HG02798 (cell line): ENCODE data around the gene EVC.
"Not testable (repeated sequence)": the region's sequence is repeated elsewhere in the genome, so short reads cannot be mapped to it uniquely, and the experiment has no call there.

Experiments
- ATAC-seq: cut with Tn5 transposase; IDR thresholded peaks from one replicate; pipeline ENCODE4 v1.9.1; 2021; ENCODE audit warnings: mild to moderate bottlenecking; ENCODE audit not compliant: unreplicated experiment, poor library complexity

EVC gene

DNA sequence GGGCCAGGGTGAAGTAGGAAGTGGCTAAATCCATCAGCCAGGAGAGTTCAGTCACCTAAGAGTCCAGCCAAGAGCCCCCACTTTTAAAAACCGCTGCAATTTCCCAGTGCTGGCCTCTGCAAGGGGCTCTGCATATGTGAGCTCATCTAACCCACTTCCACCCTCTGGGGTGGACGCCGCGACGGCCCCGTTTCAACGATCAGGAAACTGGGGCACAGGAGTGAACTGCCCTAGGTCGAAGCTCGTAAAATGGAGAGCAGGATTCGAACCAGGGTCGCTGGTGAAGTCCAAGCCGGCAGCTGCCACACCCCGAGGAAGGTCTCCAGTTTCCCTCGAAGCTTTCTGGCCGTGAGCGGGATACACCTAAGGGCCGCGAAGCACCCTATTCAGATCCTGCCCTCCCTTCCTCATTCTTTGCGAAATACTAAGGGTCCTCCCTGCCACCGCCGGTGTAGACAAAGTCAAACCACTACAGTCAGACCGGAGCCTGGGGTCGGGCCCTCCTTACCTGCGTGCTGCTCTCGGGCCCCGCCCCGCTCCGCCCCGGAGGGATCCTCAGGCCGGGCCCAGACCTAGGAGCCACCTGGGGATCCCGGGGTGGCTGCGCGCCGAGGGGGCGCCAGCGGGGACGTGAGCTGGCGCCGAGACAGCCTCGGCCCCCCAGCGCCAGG is 3.1 kb upstream of the EVC start:
- ATAC-seq, result no peak

DNA sequence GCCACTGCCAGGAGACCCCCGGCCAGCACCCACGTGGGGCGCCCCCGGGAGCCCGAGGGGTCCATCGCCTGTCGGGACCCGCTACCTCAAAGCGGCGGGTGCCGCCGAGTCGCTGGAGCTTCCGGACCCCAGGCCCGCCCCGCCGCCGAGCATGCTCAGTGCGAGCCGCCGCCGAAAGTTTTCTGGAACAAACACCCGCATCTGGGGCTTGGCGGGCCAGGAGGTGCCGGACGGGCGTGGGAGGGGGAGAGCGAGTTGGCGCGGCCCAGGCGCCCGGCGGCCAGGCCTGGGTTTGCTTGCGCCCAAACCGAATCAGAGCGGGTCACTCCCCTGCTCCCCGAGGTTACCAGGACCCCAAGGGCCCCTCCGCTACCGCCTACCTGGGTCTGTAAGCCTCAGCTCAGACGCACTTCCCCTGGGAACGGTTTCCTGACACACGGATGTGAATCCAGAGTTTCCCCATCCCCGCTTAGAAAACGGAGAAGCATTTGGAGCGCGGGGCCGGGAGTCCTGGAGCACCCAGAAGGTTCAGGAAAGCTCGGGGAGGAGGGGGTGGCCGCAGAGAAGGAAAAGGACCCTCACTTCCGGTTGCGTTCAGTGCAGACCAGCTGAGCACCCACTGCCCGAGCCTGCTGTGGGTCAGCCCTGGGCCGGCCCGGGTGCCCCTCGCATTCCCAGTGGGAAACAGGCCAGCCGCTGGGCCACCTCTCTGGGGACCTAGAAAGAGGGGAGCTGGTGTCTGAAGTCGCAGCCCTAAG is 2.4 kb upstream of the EVC start, which contains the start of gene EVC2:
Gene EVC2, minus strand, starts transcription at position 111 of the 758 bp plus-strand sequence. Its CDS starts 46 bp downstream, at position 65.
- no peak for ATAC-seq

GRCh38 chr4:5709207-5709575 is 1.8 kb upstream of the EVC start:
- no peak for ATAC-seq

DNA sequence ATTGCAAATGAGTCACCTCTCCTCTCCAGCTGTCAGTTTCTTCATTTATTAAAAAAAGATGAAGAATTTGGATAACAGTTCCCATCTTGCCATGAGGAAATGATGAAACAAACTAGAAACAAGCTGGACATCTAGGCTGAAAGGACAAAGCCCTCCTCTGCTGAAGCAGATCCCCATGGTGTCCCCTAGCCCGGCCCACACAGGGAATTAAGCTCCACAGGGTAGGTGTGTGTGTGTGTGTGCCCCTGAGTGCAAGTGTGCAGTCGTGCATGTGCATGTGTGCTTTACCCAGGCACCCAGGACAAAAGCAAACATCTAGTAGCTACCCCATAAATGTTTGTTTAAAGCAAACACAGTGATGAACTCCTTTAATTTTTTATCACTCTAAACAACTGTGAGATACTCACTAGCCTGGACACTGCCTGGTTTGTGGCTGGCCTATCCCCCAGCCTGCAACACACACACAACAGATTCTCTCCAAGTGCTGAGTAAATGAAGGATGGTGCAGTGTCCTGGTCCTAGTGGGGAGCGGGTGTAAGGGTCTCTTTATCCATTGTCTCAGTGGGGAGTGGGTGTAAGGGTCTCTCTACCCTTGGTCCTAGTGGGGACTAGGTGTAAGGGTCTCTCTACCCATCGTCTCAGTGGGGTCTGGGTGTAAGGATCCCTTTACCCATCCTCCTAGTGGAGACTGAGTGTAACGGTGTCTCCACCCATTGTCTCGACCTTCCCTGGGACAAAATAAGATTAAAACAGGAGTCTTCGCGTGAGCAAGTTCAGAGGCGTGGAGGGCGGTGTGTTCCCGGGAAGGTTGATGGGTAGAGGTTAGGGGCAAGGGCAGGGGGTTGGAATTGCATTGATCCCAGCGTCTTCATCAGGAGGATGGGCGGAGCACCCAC is 688 bp upstream of the EVC start:
- no peak for ATAC-seq

DNA sequence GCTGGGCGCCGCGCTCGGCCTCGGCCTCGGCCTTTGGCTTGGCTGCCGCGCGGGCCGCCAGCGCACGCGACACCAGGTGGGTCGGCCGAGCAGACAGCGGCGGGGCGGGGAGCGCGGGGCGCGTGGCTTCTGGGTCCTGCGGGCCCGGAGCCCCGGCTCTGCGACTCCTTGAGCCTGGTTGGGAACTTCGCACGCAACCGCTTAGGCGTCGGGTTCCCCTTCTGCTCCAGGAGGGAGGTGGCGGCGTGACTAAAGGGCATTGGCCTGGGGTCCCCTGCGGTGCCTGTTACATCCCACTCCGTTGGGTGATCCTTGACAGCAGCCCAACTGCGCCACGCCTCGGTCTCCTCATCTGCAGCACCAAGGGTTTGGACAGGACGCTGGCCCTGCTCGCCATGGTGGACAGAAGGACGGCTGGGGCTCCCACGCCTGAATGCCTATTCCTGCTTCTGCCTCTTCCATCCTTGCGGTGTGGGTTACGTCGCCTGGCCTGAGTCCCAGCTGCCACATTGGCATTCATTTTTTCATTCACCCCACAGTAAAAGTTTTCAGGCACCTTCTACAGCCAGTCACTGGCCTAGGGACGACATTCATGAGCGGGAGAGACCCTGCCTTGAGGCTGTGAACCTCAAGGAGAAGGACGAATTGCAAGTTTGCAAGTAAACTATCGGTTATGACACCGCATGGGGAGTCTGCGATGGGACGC is 631 bp downstream of the EVC start:
- ATAC-seq, result no peak

GRCh38 chr4:5712517-5712916 is 1.5 kb downstream of the EVC start:
- peak; percentile 60 for ATAC-seq

- ATAC-seq, result no peak
Measured at GRCh38 chr4:5712931-5713330, 1.9 kb downstream of the EVC start.

DNA sequence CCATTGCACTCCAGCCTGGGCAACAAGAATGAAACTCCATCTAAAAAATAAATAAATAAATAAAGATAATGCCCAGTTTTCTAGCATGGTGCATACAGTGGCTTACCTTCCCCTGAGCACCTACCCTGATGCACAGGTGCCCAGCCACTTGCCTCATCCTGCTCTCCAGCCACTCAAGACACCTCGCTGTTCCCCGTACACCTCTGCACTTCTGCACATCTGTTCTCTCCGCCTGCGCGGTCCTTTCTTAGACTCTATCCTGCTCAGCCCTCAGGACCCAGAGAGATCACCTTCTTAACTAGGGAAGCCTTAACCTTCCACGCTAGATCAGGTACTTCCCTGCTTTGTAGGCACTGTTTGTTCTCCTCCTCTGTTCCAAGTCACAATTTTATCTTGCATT is 2.9 kb downstream of the EVC start:
- no peak for ATAC-seq

- no peak for ATAC-seq
Measured at GRCh38 chr4:5715357-5715756, 4.4 kb downstream of the EVC start.

GRCh38 chr4:5716391-5716790 is 5.4 kb downstream of the EVC start:
- ATAC-seq, result no peak

DNA sequence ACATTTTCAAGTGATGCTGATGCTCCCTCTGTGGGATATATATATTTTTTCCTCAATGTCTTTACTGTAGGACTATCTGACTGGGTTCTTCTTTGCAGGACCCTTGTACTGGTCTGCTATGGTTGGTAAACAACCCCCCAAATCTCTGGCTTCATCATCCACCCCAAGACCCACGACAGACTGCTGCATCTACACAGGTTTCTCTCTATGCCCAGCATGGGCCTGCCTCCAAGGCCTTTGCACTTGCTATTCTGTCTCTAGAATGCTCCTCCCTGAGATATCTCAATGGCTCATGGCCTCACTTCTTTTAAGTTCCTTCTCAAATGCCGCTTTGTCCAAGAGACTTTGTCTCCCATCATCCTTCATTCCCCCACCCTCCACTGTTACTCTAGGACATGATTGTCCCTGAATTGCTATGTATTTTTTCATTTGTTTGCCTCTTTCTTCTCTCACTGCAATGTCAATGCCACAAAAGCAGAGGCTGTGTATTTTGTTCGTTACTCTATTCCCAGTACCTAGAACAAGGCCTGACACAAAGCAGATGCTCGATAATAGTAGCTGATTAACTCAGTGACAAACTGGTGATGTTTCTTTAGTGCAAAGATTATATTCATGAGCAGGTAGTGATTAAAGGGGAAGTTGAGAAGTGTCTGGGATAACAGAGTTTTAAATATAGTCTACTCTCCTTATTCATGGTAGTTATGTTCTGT is 6.6 kb downstream of the EVC start:
- ATAC-seq, result no peak

- ATAC-seq, result no peak
Measured at GRCh38 chr4:5718411-5718810, 7.4 kb downstream of the EVC start.

DNA sequence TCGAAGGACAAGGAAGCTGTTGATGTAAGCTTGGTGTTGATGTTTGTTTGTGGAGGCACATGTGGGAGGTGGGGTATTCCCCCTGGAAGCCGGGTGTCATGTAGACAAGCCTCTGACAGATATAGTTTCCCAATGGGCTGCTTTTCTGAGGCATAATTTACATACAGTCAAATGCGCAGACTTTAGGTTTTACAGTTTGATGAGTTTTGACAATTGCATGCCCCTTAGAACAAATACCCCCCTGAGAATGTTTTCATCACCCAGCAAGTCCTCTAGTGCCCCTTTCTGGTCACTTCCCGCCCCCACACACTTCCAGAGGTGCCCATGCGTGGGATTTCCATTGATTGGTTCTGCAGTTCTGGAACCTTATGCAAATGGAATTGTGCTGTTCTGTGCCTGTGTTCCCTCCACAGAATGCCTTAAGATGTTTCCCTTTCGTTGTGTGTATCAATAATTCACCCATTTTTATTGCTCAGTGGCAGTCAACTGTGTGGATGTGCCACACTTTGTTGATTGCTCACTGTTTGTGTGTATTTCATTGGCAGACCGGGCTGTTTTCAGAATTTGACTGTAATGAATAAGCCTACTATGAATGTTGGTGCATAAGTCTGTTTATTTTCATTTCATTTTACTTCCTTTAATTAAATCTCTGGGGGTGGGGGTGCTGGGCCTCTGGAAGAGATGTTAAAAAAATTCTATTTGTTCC is 8.5 kb downstream of the EVC start:
- peak; percentile 53 for ATAC-seq

DNA sequence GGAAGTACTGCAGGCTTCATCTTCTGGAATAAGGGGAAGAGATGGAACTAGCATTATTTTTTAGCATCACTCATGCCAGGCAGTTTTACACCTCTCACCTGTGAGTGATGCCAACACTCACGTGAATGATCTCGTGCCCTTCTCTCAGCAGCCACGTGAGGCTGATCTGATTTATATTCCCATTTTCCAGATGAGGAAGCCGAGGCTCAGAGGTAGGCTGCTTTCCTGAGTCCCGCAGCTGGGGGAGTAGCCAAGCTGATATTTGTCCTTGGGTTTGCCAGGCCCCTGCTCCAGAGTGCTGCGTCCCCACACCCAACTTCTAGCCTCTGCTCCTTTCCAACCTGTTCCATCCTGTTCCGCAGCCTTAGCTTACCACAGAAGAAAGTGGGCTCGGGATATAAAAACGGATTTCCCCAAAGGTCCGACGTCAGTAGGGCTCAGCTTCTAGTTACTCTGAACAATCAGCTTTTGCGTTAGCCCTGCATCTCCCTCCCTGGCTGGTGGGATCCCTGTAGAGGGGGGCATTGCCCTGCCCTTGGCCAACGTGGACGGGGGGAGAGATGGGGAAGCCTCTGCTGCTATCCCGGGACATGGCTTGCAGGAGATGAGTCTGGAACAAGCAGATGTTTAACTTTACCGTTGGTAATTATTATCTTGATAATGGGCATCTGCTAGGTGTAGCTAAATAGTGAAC is 9.3 kb downstream of the EVC start:
- no peak for ATAC-seq

- ATAC-seq, result no peak
Measured at GRCh38 chr4:5720980-5721379, 10.0 kb downstream of the EVC start.

- ATAC-seq, result no peak
Measured at GRCh38 chr4:5721923-5722322, 10.9 kb downstream of the EVC start.

GRCh38 chr4:5722328-5722727 is 11.3 kb downstream of the EVC start:
- no peak for ATAC-seq

- no peak for ATAC-seq
Measured at GRCh38 chr4:5724377-5724776, 13.4 kb downstream of the EVC start.

- ATAC-seq, result not testable (repeated sequence)
Measured at GRCh38 chr4:5728412-5728811, 17.4 kb downstream of the EVC start.
